Keratinocyte (primary cell): ENCODE results near the gene HERC3.

ENCODE experiments used
- EZH2 ChIP-seq: IDR thresholded peaks from one replicate; pipeline ENCODE4 v1.6.1; 2012; ENCODE audit warnings: inconsistent platforms, mild to moderate bottlenecking, low read length, moderate library complexity
- TF ChIP-seq, protein P1 (sequence below), 3 experiments: IDR thresholded peaks in 1 of 3; conservative IDR thresholded peaks in 1 of 3; optimal IDR thresholded peaks in 1 of 3; 2 replicates in 2 of 3; 3 replicates in 1 of 3; pipeline versions ENCODE3 to v1.5.1; 2011; ENCODE audit warnings: low read length in 3 of 3, mild to moderate bottlenecking in 3 of 3, moderate library complexity in 2 of 3, control low read depth in 1 of 3, inconsistent platforms in 1 of 3; ENCODE audit not compliant: insufficient read depth in 2 of 3; ENCODE audit errors: extremely low read depth in 1 of 3

DNA sequence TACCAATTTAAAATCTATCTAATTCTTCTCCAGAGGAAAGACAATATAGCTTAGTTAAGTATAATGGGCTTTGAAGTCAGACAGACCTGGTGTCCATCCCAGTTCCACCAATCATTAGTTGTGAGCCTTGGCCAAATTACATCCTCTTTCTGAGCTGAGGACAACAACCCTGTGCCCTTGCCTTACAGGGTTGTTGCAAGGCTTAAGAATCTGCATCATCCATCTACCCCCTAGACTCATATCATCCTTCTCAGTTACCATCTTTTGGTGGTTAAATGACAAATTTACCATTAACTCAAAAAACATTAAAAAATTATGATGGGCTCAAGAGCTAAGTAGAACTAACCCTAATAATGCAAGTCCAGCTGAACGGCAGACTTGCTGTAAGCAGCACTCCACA is 53.7 kb downstream of the HERC3 start:
- TF ChIP-seq, protein P1, sequence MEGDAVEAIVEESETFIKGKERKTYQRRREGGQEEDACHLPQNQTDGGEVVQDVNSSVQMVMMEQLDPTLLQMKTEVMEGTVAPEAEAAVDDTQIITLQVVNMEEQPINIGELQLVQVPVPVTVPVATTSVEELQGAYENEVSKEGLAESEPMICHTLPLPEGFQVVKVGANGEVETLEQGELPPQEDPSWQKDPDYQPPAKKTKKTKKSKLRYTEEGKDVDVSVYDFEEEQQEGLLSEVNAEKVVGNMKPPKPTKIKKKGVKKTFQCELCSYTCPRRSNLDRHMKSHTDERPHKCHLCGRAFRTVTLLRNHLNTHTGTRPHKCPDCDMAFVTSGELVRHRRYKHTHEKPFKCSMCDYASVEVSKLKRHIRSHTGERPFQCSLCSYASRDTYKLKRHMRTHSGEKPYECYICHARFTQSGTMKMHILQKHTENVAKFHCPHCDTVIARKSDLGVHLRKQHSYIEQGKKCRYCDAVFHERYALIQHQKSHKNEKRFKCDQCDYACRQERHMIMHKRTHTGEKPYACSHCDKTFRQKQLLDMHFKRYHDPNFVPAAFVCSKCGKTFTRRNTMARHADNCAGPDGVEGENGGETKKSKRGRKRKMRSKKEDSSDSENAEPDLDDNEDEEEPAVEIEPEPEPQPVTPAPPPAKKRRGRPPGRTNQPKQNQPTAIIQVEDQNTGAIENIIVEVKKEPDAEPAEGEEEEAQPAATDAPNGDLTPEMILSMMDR (optimal IDR thresholded peaks at IDR 0.05 in 1 of 3, IDR thresholded peaks at IDR 0.05 in 1 of 3, conservative IDR thresholded peaks at IDR 0.05 in 1 of 3; ENCODE audit: extremely low read depth in 1 of 3, insufficient read depth in 2 of 3, low read length in 3 of 3) = no peak
- TF ChIP-seq EZH2 = no peak
